ENCODE measurements around the gene SMAD5. TPM values are rescaled to one million over a fixed set of nuclear protein-coding genes. Genes with fewer than 3 reads are reported as not detected.
A peak's percentile ranks its signal among the peaks of the same experiment; 100 is the strongest.

Gene SMAD5
- total RNA-seq, 4 donors from 2014 or later = 25.6 to 50.1 (median 32.0) TPM

DNA sequence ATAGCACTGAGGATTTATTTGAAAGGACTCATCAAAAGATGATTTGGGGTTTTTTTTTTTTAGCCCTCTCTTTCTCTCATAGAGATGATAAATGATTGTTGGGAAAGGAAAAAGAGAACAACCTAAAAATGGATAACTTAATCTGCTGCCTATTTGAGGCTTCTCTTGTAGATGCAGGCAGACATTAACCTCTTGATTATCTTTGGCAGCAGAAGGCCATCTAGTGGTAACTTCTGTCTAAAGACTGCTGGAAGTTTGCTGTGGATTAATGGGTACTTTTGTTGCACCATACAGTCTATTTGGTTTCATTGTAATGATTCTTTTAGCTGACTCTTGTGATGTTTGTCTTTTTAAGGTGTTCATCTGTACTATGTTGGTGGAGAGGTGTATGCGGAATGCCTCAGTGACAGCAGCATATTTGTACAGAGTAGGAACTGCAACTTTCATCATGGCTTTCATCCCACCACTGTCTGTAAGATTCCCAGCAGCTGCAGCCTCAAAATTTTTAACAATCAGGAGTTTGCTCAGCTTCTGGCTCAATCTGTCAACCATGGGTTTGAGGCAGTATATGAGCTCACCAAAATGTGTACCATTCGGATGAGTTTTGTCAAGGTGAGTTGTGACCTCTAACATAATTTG is 41.5 kb downstream of the SMAD5 start:
- in situ Hi-C loops (cut with MboI; ENCODE audit: low sequenced_read_pairs in 4 of 4) (no loop called here), intact Hi-C loops (cut with DNase I; ENCODE audit: low total_unique reads) (loop anchor here (1.0 to 5.0 kb wide), 2 partner anchors 92 to 229 kb away; no protein-coding TSS in a partner anchor)
- H3K27ac ChIP-seq = no peak overlapping the region
- DNase-seq (no peak), ATAC-seq (peak in 1 of 2 donors; percentile 36)
- peaks cover 3 to 41% of the 10 kb centered on the region in 2 donors for H3K36me3 ChIP-seq
- TF ChIP-seq, protein P1, sequence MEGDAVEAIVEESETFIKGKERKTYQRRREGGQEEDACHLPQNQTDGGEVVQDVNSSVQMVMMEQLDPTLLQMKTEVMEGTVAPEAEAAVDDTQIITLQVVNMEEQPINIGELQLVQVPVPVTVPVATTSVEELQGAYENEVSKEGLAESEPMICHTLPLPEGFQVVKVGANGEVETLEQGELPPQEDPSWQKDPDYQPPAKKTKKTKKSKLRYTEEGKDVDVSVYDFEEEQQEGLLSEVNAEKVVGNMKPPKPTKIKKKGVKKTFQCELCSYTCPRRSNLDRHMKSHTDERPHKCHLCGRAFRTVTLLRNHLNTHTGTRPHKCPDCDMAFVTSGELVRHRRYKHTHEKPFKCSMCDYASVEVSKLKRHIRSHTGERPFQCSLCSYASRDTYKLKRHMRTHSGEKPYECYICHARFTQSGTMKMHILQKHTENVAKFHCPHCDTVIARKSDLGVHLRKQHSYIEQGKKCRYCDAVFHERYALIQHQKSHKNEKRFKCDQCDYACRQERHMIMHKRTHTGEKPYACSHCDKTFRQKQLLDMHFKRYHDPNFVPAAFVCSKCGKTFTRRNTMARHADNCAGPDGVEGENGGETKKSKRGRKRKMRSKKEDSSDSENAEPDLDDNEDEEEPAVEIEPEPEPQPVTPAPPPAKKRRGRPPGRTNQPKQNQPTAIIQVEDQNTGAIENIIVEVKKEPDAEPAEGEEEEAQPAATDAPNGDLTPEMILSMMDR (IDR thresholded peaks at IDR 0.05 in 4 of 5, conservative IDR thresholded peaks at IDR 0.05 in 1 of 5) = peak in 4 of 5 experiments; percentile 34 to 54 (median 44)
- no peak for TF ChIP-seq POLR2A (IDR thresholded peaks at IDR 0.05)
- H3K27me3 ChIP-seq = no peaks in the 10 kb centered on the region
- H3K4me1 ChIP-seq = no peaks in the 10 kb centered on the region
- H3K4me3 ChIP-seq = no peak overlapping the region
- no peaks in the 10 kb centered on the region for H3K9me3 ChIP-seq

DNA sequence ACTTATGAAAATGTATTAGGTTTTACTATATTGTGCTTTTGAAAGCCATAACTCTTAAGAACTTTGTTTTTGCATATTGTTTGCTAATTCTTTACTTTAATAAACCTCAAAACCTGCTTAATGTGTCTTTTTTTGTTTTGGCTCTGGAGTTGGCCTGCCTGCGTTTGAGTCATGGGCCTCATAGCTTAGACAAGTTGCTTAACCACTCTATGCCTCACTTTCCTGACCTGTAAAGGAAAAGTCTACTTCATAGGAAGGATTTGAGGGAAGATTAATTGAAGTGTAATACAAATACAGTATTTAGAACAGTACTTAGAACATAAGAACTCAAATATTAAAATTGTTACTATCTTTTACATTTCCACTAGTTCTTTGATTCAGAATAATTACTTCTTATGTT is 50.0 kb downstream of the SMAD5 start:
- Histone ChIP-seq H3K27ac (no peak overlapping the region), H3K9me3 (no peaks in the 10 kb centered on the region), H3K4me1 (no peaks in the 10 kb centered on the region), H3K4me3 (no peak overlapping the region), H3K27me3 (no peaks in the 10 kb centered on the region), H3K36me3 (peaks cover 2 to 41% of the 10 kb centered on the region in 2 donors)
- DNase-seq (no peak), ATAC-seq (no peak)
- in situ Hi-C loops (cut with MboI; ENCODE audit: low sequenced_read_pairs in 4 of 4) (no loop called here), intact Hi-C loops (cut with DNase I; ENCODE audit: low total_unique reads) (no loop called here)
- TF ChIP-seq, protein P1 (IDR thresholded peaks at IDR 0.05 in 4 of 5, conservative IDR thresholded peaks at IDR 0.05 in 1 of 5) = no peak
- no peak for TF ChIP-seq POLR2A (IDR thresholded peaks at IDR 0.05)

DNA sequence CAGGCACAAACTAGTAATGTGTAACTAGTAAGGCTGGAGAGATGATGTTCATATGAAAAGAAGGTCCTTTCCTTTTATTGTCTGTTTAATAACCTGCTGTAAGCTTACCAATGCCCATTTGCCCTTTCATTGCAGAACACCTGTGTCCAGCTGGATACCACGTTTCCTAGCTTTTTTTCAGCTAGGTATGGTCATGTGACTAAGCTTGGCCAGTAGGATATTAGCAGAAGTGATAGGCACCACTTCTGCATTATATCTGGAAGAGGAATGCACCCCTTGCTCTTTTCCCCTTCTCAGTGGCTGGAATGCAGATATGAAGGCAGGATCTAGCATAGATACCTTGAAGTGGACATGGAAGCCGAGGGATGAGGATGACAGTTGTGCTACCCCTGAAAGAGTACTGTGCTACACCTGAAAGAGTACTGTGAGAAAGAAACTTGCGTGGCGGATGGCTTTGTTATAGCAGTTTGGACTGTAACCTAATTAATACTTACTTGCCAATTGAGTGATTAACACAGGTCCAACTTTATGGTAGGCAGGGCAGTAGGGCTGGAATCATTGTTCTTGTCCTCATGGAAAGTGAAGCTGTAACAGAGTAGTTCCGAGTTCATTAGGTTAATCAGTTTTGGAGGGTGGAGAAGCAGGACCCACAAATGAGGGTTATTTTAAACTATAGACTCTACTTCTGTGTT is 53.5 kb downstream of the SMAD5 start:
- no peak overlapping the region for H3K27ac ChIP-seq
- peaks cover 2 to 25% of the 10 kb centered on the region in 2 donors for H3K36me3 ChIP-seq
- H3K27me3 ChIP-seq = peaks cover 0 to under 1% (median 0%) of the 10 kb centered on the region in 3 donors
- in situ Hi-C loops (cut with MboI; ENCODE audit: low sequenced_read_pairs in 4 of 4) = no loop called here
- ATAC-seq (no peak), DNase-seq (no peak)
- no peaks in the 10 kb centered on the region for H3K9me3 ChIP-seq
- TF ChIP-seq POLR2A (IDR thresholded peaks at IDR 0.05) = no peak
- TF ChIP-seq, protein P1 (IDR thresholded peaks at IDR 0.05 in 4 of 5, conservative IDR thresholded peaks at IDR 0.05 in 1 of 5) = no peak
- no peak overlapping the region for H3K4me3 ChIP-seq
- no peaks in the 10 kb centered on the region for H3K4me1 ChIP-seq
- intact Hi-C loops (cut with DNase I; ENCODE audit: low total_unique reads) = no loop called here

DNA sequence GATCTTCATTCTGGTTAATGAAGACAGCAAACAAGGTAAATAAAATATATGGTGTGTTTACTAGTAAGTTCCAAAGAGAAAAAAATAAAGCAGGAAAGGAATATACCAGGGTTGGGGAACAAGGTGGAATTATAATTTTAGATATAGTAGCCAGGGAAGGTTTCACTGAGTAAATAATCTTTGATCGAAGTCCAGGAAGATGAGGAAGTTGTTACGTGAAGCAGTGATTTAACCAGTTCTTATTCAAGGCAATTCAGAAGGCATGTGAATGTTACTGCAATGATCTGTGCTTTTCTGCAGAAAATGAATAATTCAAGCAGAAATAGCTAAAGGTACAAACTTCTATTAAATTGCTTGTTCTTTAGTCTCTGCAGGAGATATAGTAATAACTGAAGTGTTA is 54.2 kb downstream of the SMAD5 start:
- DNase-seq (no peak), ATAC-seq (no peak)
- no peak for TF ChIP-seq POLR2A (IDR thresholded peaks at IDR 0.05)
- TF ChIP-seq, protein P1 (IDR thresholded peaks at IDR 0.05 in 4 of 5, conservative IDR thresholded peaks at IDR 0.05 in 1 of 5) = no peak
- H3K9me3 ChIP-seq = no peaks in the 10 kb centered on the region
- peaks cover 2 to 25% of the 10 kb centered on the region in 2 donors for H3K36me3 ChIP-seq
- intact Hi-C loops (cut with DNase I; ENCODE audit: low total_unique reads) (no loop called here), in situ Hi-C loops (cut with MboI; ENCODE audit: low sequenced_read_pairs in 4 of 4) (no loop called here)
- H3K27ac ChIP-seq = no peak overlapping the region
- peaks cover 0 to 7% (median 6%) of the 10 kb centered on the region in 3 donors for H3K27me3 ChIP-seq
- peaks cover 0 to 6% of the 10 kb centered on the region in 2 donors for H3K4me1 ChIP-seq
- H3K4me3 ChIP-seq = no peak overlapping the region
